HepG2 (cell line): ENCODE measurements around the gene HAX1. TPM values are rescaled to one million over a fixed set of nuclear protein-coding genes. Genes with fewer than 3 reads are reported as not detected.

Experiments
- ATAC-seq: fragments of 200-7000 bp; cut with Tn5 transposase; 3 replicates; pipeline ENCODE4 v1.9.1; 2020; ENCODE audit warnings: mild to moderate bottlenecking, moderate library complexity
- BruUV-seq: library from RNA; stranded (reverse); fragments of 400-500 nt; replicated peaks from 2 replicates; lab custom pipeline; 2021; lab: Mats Ljungman, UMichigan
- CTCF ChIA-PET: fragments of 300-600 bp; formaldehyde crosslinking; extraction: SDS; loops from one replicate; lab custom pipeline; 2021; ENCODE audit warnings: low total read pairs, inconsistent platforms, low intra/inter-chr PET ratio; lab: Yijun Ruan, JAX
- POLR2A ChIA-PET: fragments of 350-600 bp; sonication (Branson Sonifier 250); formaldehyde crosslinking; loops from one replicate; lab custom pipeline; 2020; ENCODE audit warnings: antibody characterized with exemption, inconsistent platforms; lab: Yijun Ruan, JAX
- DNase-seq: peaks from one replicate; pipeline ENCODE4 v3.0.0-alpha.2; 2015; ENCODE audit warnings: low spot score
- FAIRE-seq: peaks from 3 replicates; lab custom pipeline; 2011; peaks lifted over from hg19 to GRCh38; lab: Jason Lieb, UNC
- H2AFZ ChIP-seq: one replicate; pipeline ENCODE4 v1.6.1; 2011; ENCODE audit warnings: low read length, inconsistent platforms
- H3K27ac ChIP-seq: fragments of 300-600 bp; 3 replicates; pipeline ENCODE4 v1.8.0; 2011; ENCODE audit warnings: mixed run types, mild to moderate bottlenecking, mixed read lengths, low read length, inconsistent platforms; ENCODE audit not compliant: insufficient read depth; ENCODE audit errors: extremely low read length
- H3K27me3 ChIP-seq, 2 experiments: fragments of 200-600 bp in 1 of 2; 2 replicates in 1 of 2; 3 replicates in 1 of 2; pipeline versions ENCODE4 v1.6.0 to v1.8.0; 2011; ENCODE audit warnings: low read length in 2 of 2, mild to moderate bottlenecking in 2 of 2, moderate library complexity in 2 of 2, inconsistent platforms in 1 of 2; ENCODE audit not compliant: insufficient read depth in 2 of 2, control insufficient read depth in 1 of 2
- H3K36me3 ChIP-seq, 2 experiments: fragments of 200-600 bp in 1 of 2; replicated peaks in 1 of 2; 2 replicates in 1 of 2; 3 replicates in 1 of 2; pipeline versions ENCODE4 v1.5.1 to v1.8.0; 2011; ENCODE audit warnings: low read length in 2 of 2, inconsistent platforms in 1 of 2; ENCODE audit not compliant: insufficient read depth in 2 of 2, control insufficient read depth in 1 of 2
- H3K4me1 ChIP-seq: 2 replicates; pipeline ENCODE4 v1.5.1; 2012; ENCODE audit warnings: low read length, inconsistent platforms; ENCODE audit not compliant: insufficient read depth
- H3K4me2 ChIP-seq: 2 replicates; pipeline ENCODE4 v1.6.0; 2011; ENCODE audit warnings: low read depth, low read length, inconsistent platforms
- H3K4me3 ChIP-seq, 3 experiments: fragments of 200-600 bp in 1 of 3; sonication (generic), shearing (Covaris generic) in 1 of 3; replicated peaks in 1 of 3; 2 replicates each; pipeline ENCODE4 v1.5.1; 2011 to 2016; ENCODE audit warnings: low read length in 3 of 3, inconsistent platforms in 2 of 3, low read depth in 2 of 3, mild to moderate bottlenecking in 2 of 3, control low read depth in 1 of 3, mixed read lengths in 1 of 3; ENCODE audit not compliant: insufficient read depth in 1 of 3
- H3K79me2 ChIP-seq: one replicate; pipeline ENCODE4 v1.6.1; 2011; ENCODE audit warnings: low read length, inconsistent platforms; ENCODE audit not compliant: insufficient read depth
- H3K9ac ChIP-seq: 2 replicates; pipeline ENCODE4 v1.6.0; 2011; ENCODE audit warnings: mild to moderate bottlenecking, low read depth, low read length, inconsistent platforms; ENCODE audit not compliant: insufficient read depth
- H3K9me3 ChIP-seq: 2 replicates; pipeline ENCODE4 v1.5.1; 2012; ENCODE audit warnings: mild to moderate bottlenecking, low read length
- H4K20me1 ChIP-seq: 2 replicates; pipeline ENCODE4 v1.6.0; 2011; ENCODE audit warnings: inconsistent platforms, mild to moderate bottlenecking, low read length, moderate library complexity; ENCODE audit not compliant: insufficient read depth
- FOSL2 ChIP-seq: sonication (generic); formaldehyde crosslinking; IDR thresholded peaks from 2 replicates; pipeline ENCODE4 v1.4.0; 2020; ENCODE audit warnings: missing genetic modification reagents
- HNRNPK ChIP-seq: fragments of 200-400 bp; formaldehyde crosslinking; IDR thresholded peaks from 2 replicates; pipeline ENCODE4 v1.6.1; 2018; ENCODE audit warnings: low read length, low read depth, moderate library complexity, mild to moderate bottlenecking; ENCODE audit not compliant: poor library complexity, severe bottlenecking
- HNRNPL ChIP-seq: fragments of 200-400 bp; formaldehyde crosslinking; IDR thresholded peaks from 2 replicates; pipeline ENCODE4 v1.6.1; 2017; ENCODE audit warnings: mild to moderate bottlenecking, low read depth, low read length
- MBD4 ChIP-seq: IDR thresholded peaks from 2 replicates; pipeline ENCODE4 v1.6.1; 2012; ENCODE audit warnings: low read length, inconsistent platforms, borderline replicate concordance
- RARG ChIP-seq: sonication (generic); formaldehyde crosslinking; IDR thresholded peaks from 2 replicates; pipeline ENCODE4 v1.4.0; 2020; ENCODE audit warnings: low read depth, mild to moderate bottlenecking, missing genetic modification reagents
- SOX5 ChIP-seq: IDR thresholded peaks from 2 replicates; pipeline ENCODE4 v1.6.1; 2016; ENCODE audit warnings: borderline replicate concordance
- ZNF446 ChIP-seq: sonication (generic); formaldehyde crosslinking; IDR thresholded peaks from 2 replicates; pipeline ENCODE4 v1.5.0; 2020; ENCODE audit warnings: mild to moderate bottlenecking, missing genetic modification reagents
- ZNF781 ChIP-seq: sonication (generic); formaldehyde crosslinking; IDR thresholded peaks from 2 replicates; pipeline ENCODE4 v1.5.1; 2020; ENCODE audit warnings: borderline replicate concordance, mild to moderate bottlenecking, missing genetic modification reagents; ENCODE audit errors: not compliant biosample characterization
- WGBS: methylation state at CpG from one replicate; pipeline ENCODE4 v1.1.6; 2017; ENCODE audit warnings: low lambda C conversion rate; 5-methylcytosine and 5-hydroxymethylcytosine counted together
- in situ Hi-C: cut with HindIII; loops from 2 replicates; pipeline ENCODE4 v1.10.0; 2017; ENCODE audit warnings: low pct_unique_long_range_greater_than_20kb; ENCODE audit not compliant: extremely low pct_ligation_motif_present
- intact Hi-C: fragments of 100-400 bp; cut with micrococcal nuclease; formaldehyde crosslinking; loops from one replicate; pipeline ENCODE4 v1.10.0; 2022; ENCODE audit not compliant: unreplicated experiment
- polyA plus RNA-seq, 8 experiments: library from polyadenylated mRNA; depleted of rRNA in 3 of 8; stranded (reverse) in 7 of 8; unstranded in 1 of 8; fragments of >200 nt; fragmentation: Illumina TruSeq in 4 of 8; extraction: Trizol in 4 of 8; gene quantifications; 2 replicates each; pipeline versions ENCODE4 v1.2.1 to v1.2.3, GENCODE V29; 2011 to 2016; ENCODE audit warnings: low read depth in 4 of 8, missing spikeins in 1 of 8, mixed read lengths in 1 of 8; ENCODE audit not compliant: insufficient read depth in 1 of 8
- total RNA-seq, 5 experiments: library from RNA; depleted of rRNA; stranded (reverse); fragments of >200 nt; fragmentation: Illumina TruSeq; extraction: Trizol; gene quantifications; 2 replicates each; pipeline ENCODE4 v1.2.3, GENCODE V29; 2016; ENCODE audit warnings: low read depth in 1 of 5
- TF ChIP-seq, protein P1 (sequence below): sonication (generic); formaldehyde crosslinking; conservative IDR thresholded peaks from 2 replicates; pipeline ENCODE4 v1.4.0; 2020; ENCODE audit warnings: missing genetic modification reagents
- TF ChIP-seq, protein P2 (sequence below): sonication (generic); formaldehyde crosslinking; IDR thresholded peaks from 2 replicates; pipeline ENCODE4 v1.5.1; 2020; ENCODE audit warnings: missing genetic modification reagents, mild to moderate bottlenecking, borderline replicate concordance
- TF ChIP-seq, protein P3 (sequence below): IDR thresholded peaks from 2 replicates; pipeline ENCODE4 v1.6.1; 2018; ENCODE audit warnings: missing genetic modification reagents

Gene HAX1
- total and polyA plus RNA-seq, 2 of the 13 experiments (the other 11 are each of a cell fraction or from before 2014, with no cell fraction given): 89.2 to 128 TPM

DNA sequence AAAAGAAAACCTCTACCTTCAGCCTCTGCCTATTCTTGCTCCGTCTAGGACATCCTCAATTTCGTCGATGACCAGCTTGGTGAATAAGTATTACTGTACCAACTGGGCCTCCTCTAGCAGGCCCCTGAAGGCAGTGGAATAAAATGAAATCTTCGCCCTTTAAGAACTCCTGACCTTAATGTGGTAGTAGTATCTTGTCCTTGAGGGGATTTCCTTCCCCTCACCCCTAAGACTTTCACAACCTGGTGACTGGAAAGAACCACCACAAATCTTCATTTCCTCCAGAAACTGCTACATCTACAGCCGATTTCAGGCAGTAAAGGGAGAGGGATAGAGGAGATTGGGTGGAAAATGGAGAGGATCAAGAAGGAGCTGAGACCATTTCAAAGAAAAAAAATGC, 1.6 kb upstream of the HAX1 start:
- ATAC-seq: no peak

More for the DNA sequence above, 1.6 kb upstream of the HAX1 start:
- H3K36me3 ChIP-seq: peaks cover 15 to 44% of the 10 kb centered on the region in 2 experiments
- FAIRE-seq: no peak
- no peak overlapping the region for H2AFZ ChIP-seq
- no peak overlapping the region for H3K27ac ChIP-seq
- ChIA-PET CTCF (interaction anchor here (3.2 kb wide), 1 partner anchor 72 kb away, joined by 43 read pairs; no protein-coding TSS in a partner anchor), POLR2A (interaction anchor here (1.2 to 1.7 kb wide), 3 partner anchors 64 to 280 kb away, joined by 4 to 9 read pairs (median 5); partner anchors contain the start of gene RPS27)
- in situ Hi-C loops (loop anchor here (5.0 kb wide), 2 partner anchors 76 to 89 kb away; no protein-coding TSS in a partner anchor), intact Hi-C loops (loop anchor here (5.0 kb wide), 1 partner anchor 324 kb away; the partner anchor contains the start of gene DENND4B)
- peaks cover 11% of the 10 kb centered on the region for H3K79me2 ChIP-seq
- no peak overlapping the region for H3K4me3 ChIP-seq
- H3K4me2 ChIP-seq: no peak overlapping the region
- peaks cover 12% of the 10 kb centered on the region for H3K4me1 ChIP-seq
- DNase-seq: no peak
- H4K20me1 ChIP-seq: no peaks in the 10 kb centered on the region
- TF ChIP-seq, protein P1, sequence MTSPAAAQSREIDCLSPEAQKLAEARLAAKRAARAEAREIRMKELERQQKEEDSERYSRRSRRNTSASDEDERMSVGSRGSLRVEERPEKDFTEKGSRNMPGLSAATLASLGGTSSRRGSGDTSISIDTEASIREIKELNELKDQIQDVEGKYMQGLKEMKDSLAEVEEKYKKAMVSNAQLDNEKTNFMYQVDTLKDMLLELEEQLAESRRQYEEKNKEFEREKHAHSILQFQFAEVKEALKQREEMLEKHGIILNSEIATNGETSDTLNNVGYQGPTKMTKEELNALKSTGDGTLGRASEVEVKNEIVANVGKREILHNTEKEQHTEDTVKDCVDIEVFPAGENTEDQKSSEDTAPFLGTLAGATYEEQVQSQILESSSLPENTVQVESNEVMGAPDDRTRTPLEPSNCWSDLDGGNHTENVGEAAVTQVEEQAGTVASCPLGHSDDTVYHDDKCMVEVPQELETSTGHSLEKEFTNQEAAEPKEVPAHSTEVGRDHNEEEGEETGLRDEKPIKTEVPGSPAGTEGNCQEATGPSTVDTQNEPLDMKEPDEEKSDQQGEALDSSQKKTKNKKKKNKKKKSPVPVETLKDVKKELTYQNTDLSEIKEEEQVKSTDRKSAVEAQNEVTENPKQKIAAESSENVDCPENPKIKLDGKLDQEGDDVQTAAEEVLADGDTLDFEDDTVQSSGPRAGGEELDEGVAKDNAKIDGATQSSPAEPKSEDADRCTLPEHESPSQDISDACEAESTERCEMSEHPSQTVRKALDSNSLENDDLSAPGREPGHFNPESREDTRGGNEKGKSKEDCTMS: no peak
- TF ChIP-seq HNRNPK (no peak), MBD4 (no peak), RARG (CRISPR knock-in tag) (no peak), ZNF446 (CRISPR knock-in tag) (no peak), SOX5 (CRISPR knock-in tag) (no peak), HNRNPL (no peak), ZNF781 (CRISPR knock-in tag) (no peak), FOSL2 (CRISPR knock-in tag) (no peak)
- TF ChIP-seq, protein P2, sequence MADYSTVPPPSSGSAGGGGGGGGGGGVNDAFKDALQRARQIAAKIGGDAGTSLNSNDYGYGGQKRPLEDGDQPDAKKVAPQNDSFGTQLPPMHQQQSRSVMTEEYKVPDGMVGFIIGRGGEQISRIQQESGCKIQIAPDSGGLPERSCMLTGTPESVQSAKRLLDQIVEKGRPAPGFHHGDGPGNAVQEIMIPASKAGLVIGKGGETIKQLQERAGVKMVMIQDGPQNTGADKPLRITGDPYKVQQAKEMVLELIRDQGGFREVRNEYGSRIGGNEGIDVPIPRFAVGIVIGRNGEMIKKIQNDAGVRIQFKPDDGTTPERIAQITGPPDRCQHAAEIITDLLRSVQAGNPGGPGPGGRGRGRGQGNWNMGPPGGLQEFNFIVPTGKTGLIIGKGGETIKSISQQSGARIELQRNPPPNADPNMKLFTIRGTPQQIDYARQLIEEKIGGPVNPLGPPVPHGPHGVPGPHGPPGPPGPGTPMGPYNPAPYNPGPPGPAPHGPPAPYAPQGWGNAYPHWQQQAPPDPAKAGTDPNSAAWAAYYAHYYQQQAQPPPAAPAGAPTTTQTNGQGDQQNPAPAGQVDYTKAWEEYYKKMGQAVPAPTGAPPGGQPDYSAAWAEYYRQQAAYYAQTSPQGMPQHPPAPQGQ (CRISPR knock-in tag): no peak
- TF ChIP-seq, protein P3, sequence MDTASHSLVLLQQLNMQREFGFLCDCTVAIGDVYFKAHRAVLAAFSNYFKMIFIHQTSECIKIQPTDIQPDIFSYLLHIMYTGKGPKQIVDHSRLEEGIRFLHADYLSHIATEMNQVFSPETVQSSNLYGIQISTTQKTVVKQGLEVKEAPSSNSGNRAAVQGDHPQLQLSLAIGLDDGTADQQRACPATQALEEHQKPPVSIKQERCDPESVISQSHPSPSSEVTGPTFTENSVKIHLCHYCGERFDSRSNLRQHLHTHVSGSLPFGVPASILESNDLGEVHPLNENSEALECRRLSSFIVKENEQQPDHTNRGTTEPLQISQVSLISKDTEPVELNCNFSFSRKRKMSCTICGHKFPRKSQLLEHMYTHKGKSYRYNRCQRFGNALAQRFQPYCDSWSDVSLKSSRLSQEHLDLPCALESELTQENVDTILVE (CRISPR knock-in tag): no peak
- 91% methylated on average over 5 of the region's 5 CpGs for WGBS
- no peaks in the 10 kb centered on the region for H3K9me3 ChIP-seq
- no TSS peak for BruUV-seq
- H3K9ac ChIP-seq: no peak overlapping the region
- H3K27me3 ChIP-seq: no peaks in the 10 kb centered on the region; a peak in 1 of 5 replicates
